Omental fat pad (tissue), 4 donors: ENCODE results near the gene S100B. TPM values are rescaled to one million over a fixed set of nuclear protein-coding genes. Genes with fewer than 3 reads are reported as not detected.

Experiments used
- ATAC-seq: fragments of 150-250 bp; one replicate; pipeline ENCODE4 v1.9.1; 2016; ENCODE audit warnings: mild to moderate bottlenecking, moderate library complexity; ENCODE audit not compliant: low FRiP score
- DNase-seq: peaks from one replicate; pipeline ENCODE4 v3.0.0-alpha.2; 2019; ENCODE audit warnings: low spot score
- total RNA-seq, 4 donors: library from RNA; depleted of rRNA; stranded (reverse); fragments of >200 nt; gene quantifications; one replicate each; pipeline ENCODE4 v1.1.0, GENCODE V29; 2016
- TF ChIP-seq, protein P1 (sequence below), 3 donors: fragments of 450-650 bp; IDR thresholded peaks; one replicate each; pipeline ENCODE4 v1.5.1; 2016 to 2017; ENCODE audit warnings: antibody characterized with exemption in 3 of 3, mild to moderate bottlenecking in 3 of 3, moderate library complexity in 2 of 3

The S100B gene
- total RNA-seq, 4 donors from 2014 or later, result 75.0 to 252 (median 113) TPM

- no peak for DNase-seq
- TF ChIP-seq, protein P1, sequence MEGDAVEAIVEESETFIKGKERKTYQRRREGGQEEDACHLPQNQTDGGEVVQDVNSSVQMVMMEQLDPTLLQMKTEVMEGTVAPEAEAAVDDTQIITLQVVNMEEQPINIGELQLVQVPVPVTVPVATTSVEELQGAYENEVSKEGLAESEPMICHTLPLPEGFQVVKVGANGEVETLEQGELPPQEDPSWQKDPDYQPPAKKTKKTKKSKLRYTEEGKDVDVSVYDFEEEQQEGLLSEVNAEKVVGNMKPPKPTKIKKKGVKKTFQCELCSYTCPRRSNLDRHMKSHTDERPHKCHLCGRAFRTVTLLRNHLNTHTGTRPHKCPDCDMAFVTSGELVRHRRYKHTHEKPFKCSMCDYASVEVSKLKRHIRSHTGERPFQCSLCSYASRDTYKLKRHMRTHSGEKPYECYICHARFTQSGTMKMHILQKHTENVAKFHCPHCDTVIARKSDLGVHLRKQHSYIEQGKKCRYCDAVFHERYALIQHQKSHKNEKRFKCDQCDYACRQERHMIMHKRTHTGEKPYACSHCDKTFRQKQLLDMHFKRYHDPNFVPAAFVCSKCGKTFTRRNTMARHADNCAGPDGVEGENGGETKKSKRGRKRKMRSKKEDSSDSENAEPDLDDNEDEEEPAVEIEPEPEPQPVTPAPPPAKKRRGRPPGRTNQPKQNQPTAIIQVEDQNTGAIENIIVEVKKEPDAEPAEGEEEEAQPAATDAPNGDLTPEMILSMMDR (IDR thresholded peaks at IDR 0.05), result no peak
- no peak for ATAC-seq
These were observed 35.8 kb downstream of the S100B start for GRCh38 chr21:46569081-46569480.

GRCh38 chr21:46568562-46568961, 36.3 kb downstream of the S100B start:
- no peak for ATAC-seq
- TF ChIP-seq, protein P1 (IDR thresholded peaks at IDR 0.05), result no peak
- DNase-seq, result no peak

GRCh38 chr21:46567348-46567747, 37.5 kb downstream of the S100B start:
- TF ChIP-seq, protein P1 (IDR thresholded peaks at IDR 0.05), result no peak
- DNase-seq (no peak), ATAC-seq (no peak)

DNA sequence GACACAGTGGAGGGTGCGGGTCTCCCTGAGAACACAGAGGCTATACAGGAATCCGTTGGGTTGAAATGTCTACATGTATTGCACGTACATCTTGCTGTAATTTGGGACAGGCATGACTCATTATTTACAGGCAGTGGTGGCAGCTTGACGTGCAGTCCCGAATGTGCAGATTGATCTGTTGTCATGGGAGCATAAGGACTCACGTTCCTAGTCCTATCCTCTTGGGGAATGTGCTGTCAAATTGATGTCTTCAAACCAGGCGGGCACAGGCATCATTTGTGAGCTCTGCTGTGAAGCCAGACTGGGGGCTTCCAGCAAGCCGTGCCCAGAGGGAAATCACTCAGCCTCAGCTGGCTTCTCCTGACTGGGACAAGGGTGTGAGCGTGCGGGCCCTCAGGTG, 40.5 kb downstream of the S100B start:
- TF ChIP-seq, protein P1 (IDR thresholded peaks at IDR 0.05), result no peak
- ATAC-seq (no peak), DNase-seq (no peak)

GRCh38 chr21:46562964-46563607, 41.8 kb downstream of the S100B start:
- DNase-seq (no peak), ATAC-seq (no peak)
- TF ChIP-seq, protein P1 (IDR thresholded peaks at IDR 0.05), result no peak

DNA sequence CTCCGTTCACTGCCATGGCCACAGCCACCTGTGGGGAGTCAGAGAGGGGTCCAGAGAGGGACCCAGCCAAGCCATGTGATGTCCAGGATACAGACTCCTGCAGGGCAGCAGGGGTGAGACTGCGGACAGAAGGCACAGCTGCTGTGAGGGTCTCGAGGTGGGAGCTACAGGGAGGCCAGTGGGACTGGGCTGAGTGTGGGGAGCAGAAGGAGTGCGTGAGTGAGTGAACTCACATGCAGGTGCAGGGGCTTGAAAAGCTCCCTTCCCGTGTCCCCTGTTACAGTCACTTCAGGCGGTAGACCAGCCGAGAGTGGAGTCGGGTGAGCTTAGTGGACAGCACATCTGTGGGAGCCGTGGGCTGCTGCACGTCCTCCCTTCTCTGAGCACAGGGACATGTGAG, 42.4 kb downstream of the S100B start:
- TF ChIP-seq, protein P1 (IDR thresholded peaks at IDR 0.05), result no peak
- no peak for DNase-seq
- ATAC-seq, result no peak

DNA sequence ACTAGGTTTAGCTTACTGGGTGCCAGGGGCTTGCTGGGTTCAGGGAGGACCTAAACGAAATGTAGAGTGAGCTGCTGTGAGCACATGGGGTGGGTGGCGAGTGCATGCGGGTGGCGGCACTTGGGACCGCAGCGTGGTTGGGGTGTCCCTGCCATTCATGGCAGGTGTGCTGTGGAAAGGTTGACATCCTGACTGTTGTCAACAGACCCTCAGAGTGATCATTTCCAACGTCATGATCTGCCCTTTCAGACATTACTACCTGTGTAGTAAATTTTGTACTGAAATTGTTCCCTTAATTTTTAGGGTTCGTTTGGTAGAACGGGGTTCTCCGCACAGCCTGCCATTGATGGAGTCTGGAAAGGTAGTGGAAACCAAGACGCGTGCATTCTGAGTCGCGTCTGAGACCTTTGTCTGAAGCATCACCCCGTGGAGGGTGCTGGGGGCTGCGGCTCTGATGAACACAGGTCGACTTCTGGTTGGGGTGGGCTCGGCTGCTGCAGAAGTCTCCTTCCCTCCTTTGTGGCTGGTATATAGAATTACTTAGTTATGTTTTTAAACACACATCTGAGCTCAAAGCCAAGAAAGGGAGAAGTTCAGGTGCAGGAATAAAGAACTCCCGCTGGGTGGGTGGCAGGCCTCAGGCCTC, 43.3 kb downstream of the S100B start:
- DNase-seq (no peak), ATAC-seq (no peak)
- TF ChIP-seq, protein P1 (IDR thresholded peaks at IDR 0.05), result no peak
